A673 (cell line): ENCODE measurements around the gene TUT7. TPM values are rescaled to one million over a fixed set of nuclear protein-coding genes. Genes with fewer than 3 reads are reported as not detected.

Experiments
- BruUV-seq: library from RNA; stranded (reverse); fragments of 400-500 nt; replicated peaks from 2 replicates; lab custom pipeline; 2021; lab: Mats Ljungman, UMichigan
- CTCF ChIA-PET: fragments of 300-600 bp; sonication (Branson Sonifier 250); formaldehyde crosslinking; loops from one replicate; lab custom pipeline; 2022; ENCODE audit warnings: antibody characterized with exemption; lab: Charles Lee
- POLR2A ChIA-PET: fragments of 300-600 bp; sonication (Branson Sonifier 250); formaldehyde crosslinking; loops from one replicate; lab custom pipeline; 2022; ENCODE audit warnings: antibody characterized with exemption; ENCODE audit not compliant: low non-redundant PET; lab: Charles Lee
- DNase-seq: peaks from one replicate; pipeline ENCODE4 v3.0.0-alpha.2; 2015; ENCODE audit warnings: low spot score
- H3K27ac ChIP-seq: fragments of 200-600 bp; sonication (generic); 2 replicates; pipeline ENCODE4 v1.5.1; 2016; ENCODE audit warnings: mixed run types, low read depth, mild to moderate bottlenecking, mixed read lengths, antibody characterized with exemption, low read length; ENCODE audit not compliant: poor library complexity, severe bottlenecking
- H3K27me3 ChIP-seq: fragments of 200-600 bp; sonication (generic); replicated peaks from 2 replicates; pipeline ENCODE4 v1.6.1; 2017; ENCODE audit warnings: mixed run types, low read depth, mild to moderate bottlenecking, mixed read lengths, antibody characterized with exemption, low read length; ENCODE audit not compliant: insufficient read depth, poor library complexity
- H3K36me3 ChIP-seq: fragments of 200-600 bp; sonication (generic); 2 replicates; pipeline ENCODE4 v1.6.1; 2016; ENCODE audit warnings: mixed run types, mild to moderate bottlenecking, mixed read lengths, antibody characterized with exemption, low read length; ENCODE audit not compliant: insufficient read depth, poor library complexity, severe bottlenecking
- H3K4me1 ChIP-seq: fragments of 200-600 bp; sonication (generic); 2 replicates; pipeline ENCODE4 v1.6.1; 2017; ENCODE audit warnings: mixed run types, mild to moderate bottlenecking, mixed read lengths, antibody characterized with exemption, low read length; ENCODE audit not compliant: insufficient read depth, poor library complexity, severe bottlenecking
- H3K4me3 ChIP-seq: fragments of 200-600 bp; sonication (generic); 2 replicates; pipeline ENCODE4 v1.5.1; 2016; ENCODE audit warnings: low read depth, mixed run types, mild to moderate bottlenecking, mixed read lengths, low read length; ENCODE audit not compliant: poor library complexity, severe bottlenecking
- H3K9me3 ChIP-seq: fragments of 200-600 bp; sonication (generic); 2 replicates; pipeline ENCODE4 v1.6.1; 2016; ENCODE audit warnings: mixed run types, low read depth, mild to moderate bottlenecking, mixed read lengths, antibody characterized with exemption, low read length; ENCODE audit not compliant: poor library complexity, severe bottlenecking
- CTCF ChIP-seq: fragments of 300-800, 200-600 bp; sonication (generic); conservative IDR thresholded peaks from 2 replicates; pipeline ENCODE4 v1.5.1; 2017; ENCODE audit warnings: low read depth, mild to moderate bottlenecking, antibody characterized with exemption, low read length, moderate library complexity, mixed read lengths
- EZH2 ChIP-seq: fragments of 200-600 bp; sonication (generic); IDR thresholded peaks from 2 replicates; pipeline ENCODE4 v1.6.1; 2017; ENCODE audit warnings: borderline replicate concordance, low read depth, mild to moderate bottlenecking, mixed read lengths, antibody characterized with exemption, low read length; ENCODE audit not compliant: poor library complexity, severe bottlenecking
- intact Hi-C: fragments of 100-400 bp; cut with micrococcal nuclease; formaldehyde crosslinking; loops from one replicate; pipeline ENCODE4 v1.10.0; 2022; ENCODE audit not compliant: unreplicated experiment
- total RNA-seq: library from RNA; stranded (reverse); gene quantifications from 2 replicates; pipeline ENCODE4 v1.2.3, GENCODE V29; 2021

Gene TUT7
- total RNA-seq, 1 experiment from 2014 or later: 22.7 TPM

GRCh38 chr9:86272221-86272620 is 82.0 kb downstream of the TUT7 start:
- ChIA-PET POLR2A (no interaction called here), CTCF (no interaction called here)
- Histone ChIP-seq H3K4me3 (no peak overlapping the region), H3K4me1 (no peaks in the 10 kb centered on the region), H3K27ac (no peak overlapping the region), H3K36me3 (peaks cover 15% of the 10 kb centered on the region), H3K27me3 (no peaks in the 10 kb centered on the region), H3K9me3 (no peaks in the 10 kb centered on the region)
- TF ChIP-seq EZH2 (no peak), CTCF (no peak)
- intact Hi-C loops: no loop called here
- DNase-seq: no peak
- BruUV-seq: no TSS peak

- Histone ChIP-seq H3K4me3 (no peak overlapping the region), H3K27ac (no peak overlapping the region), H3K9me3 (no peaks in the 10 kb centered on the region), H3K4me1 (no peaks in the 10 kb centered on the region), H3K36me3 (peaks cover 12% of the 10 kb centered on the region), H3K27me3 (no peaks in the 10 kb centered on the region)
- DNase-seq: no peak
- POLR2A ChIA-PET: no interaction called here
- no TSS peak for BruUV-seq
- intact Hi-C loops: no loop called here
- CTCF ChIA-PET: no interaction called here
- TF ChIP-seq CTCF (no peak), EZH2 (no peak)
Observed at GRCh38 chr9:86263876-86264275, 90.3 kb downstream of the TUT7 start.

GRCh38 chr9:86262492-86262891 is 91.7 kb downstream of the TUT7 start:
- peaks cover 12% of the 10 kb centered on the region for H3K36me3 ChIP-seq
- H3K4me3 ChIP-seq: no peak overlapping the region
- no TSS peak for BruUV-seq
- ChIA-PET CTCF (no interaction called here), POLR2A (no interaction called here)
- DNase-seq: no peak
- H3K4me1 ChIP-seq: no peaks in the 10 kb centered on the region
- H3K9me3 ChIP-seq: no peaks in the 10 kb centered on the region
- intact Hi-C loops: no loop called here
- TF ChIP-seq CTCF (no peak), EZH2 (no peak)
- H3K27me3 ChIP-seq: no peaks in the 10 kb centered on the region
- no peak overlapping the region for H3K27ac ChIP-seq
